H1 (cell line): ENCODE measurements around the gene ANXA5. TPM values are rescaled to one million over a fixed set of nuclear protein-coding genes. Genes with fewer than 3 reads are reported as not detected.

Source experiments
- CHD7 ChIP-seq: fragments of 300-600 bp; sonication (generic); IDR thresholded peaks from 2 replicates; pipeline ENCODE4 v1.7.1; 2012; ENCODE audit warnings: low read length, moderate library complexity, mild to moderate bottlenecking, inconsistent platforms; ENCODE audit not compliant: insufficient replicate concordance
- CREB1 ChIP-seq: IDR thresholded peaks from 2 replicates; pipeline ENCODE4 v1.6.1; 2012; ENCODE audit warnings: inconsistent platforms
- EGR1 ChIP-seq: IDR thresholded peaks from 2 replicates; pipeline ENCODE4 v1.6.1; 2011; ENCODE audit warnings: low read depth, low read length, borderline replicate concordance
- EZH2 ChIP-seq: fragments of 200-600 bp; sonication (generic); IDR thresholded peaks from 2 replicates; pipeline ENCODE4 v1.7.1; 2012; ENCODE audit warnings: low read depth, mild to moderate bottlenecking, moderate library complexity, low read length, inconsistent platforms; ENCODE audit not compliant: severe bottlenecking
- HDAC6 ChIP-seq: IDR thresholded peaks from one replicate; pipeline ENCODE4 v1.7.1; 2012; ENCODE audit warnings: low read depth, mild to moderate bottlenecking, inconsistent platforms, low read length, moderate library complexity
- KDM5A ChIP-seq: fragments of 200-600 bp; IDR thresholded peaks from 2 replicates; pipeline ENCODE4 v1.7.1; 2012; ENCODE audit warnings: mild to moderate bottlenecking, low read length, inconsistent platforms, mixed read lengths
- RAD21 ChIP-seq, 2 experiments: IDR thresholded peaks in 1 of 2; conservative IDR thresholded peaks in 1 of 2; 2 replicates each; pipeline ENCODE4 v1.6.1; 2011; ENCODE audit warnings: low read depth in 2 of 2, low read length in 2 of 2, improper control_type of control experiment in 1 of 2, inconsistent platforms in 1 of 2, mild to moderate bottlenecking in 1 of 2, moderate library complexity in 1 of 2
- RBBP5 ChIP-seq: IDR thresholded peaks from 2 replicates; pipeline ENCODE4 v1.7.1; 2012; ENCODE audit warnings: low read depth, mild to moderate bottlenecking, inconsistent platforms, low read length, moderate library complexity, borderline replicate concordance
- RNF2 ChIP-seq: fragments of 200-900, 300-1000 bp; sonication (generic); IDR thresholded peaks from 2 replicates; pipeline ENCODE4 v1.7.1; 2016; ENCODE audit warnings: borderline replicate concordance, low read depth, mild to moderate bottlenecking, antibody characterized with exemption, low read length; ENCODE audit not compliant: poor library complexity, severe bottlenecking; ENCODE audit errors: missing control alignments
- SIRT6 ChIP-seq: IDR thresholded peaks from one replicate; pipeline ENCODE4 v1.7.1; 2012; ENCODE audit warnings: low read length, inconsistent platforms
- SP2 ChIP-seq: IDR thresholded peaks from 2 replicates; pipeline ENCODE4 v1.6.1; 2012; ENCODE audit warnings: mild to moderate bottlenecking, low read length, inconsistent platforms
- ZNF274 ChIP-seq: IDR thresholded peaks from 2 replicates; pipeline ENCODE4 v1.7.0; 2012; ENCODE audit warnings: low read length, borderline replicate concordance; ENCODE audit errors: extremely low read depth
- polyA plus RNA-seq, 7 experiments: library from polyadenylated mRNA; depleted of rRNA in 3 of 7; stranded (reverse) in 5 of 7; unstranded in 2 of 7; fragments of >200 nt in 5 of 7; fragments of 200-250 nt in 2 of 7; gene quantifications; 1 replicate in 5 of 7; 2 replicates in 1 of 7; 4 replicates in 1 of 7; pipeline versions ENCODE4 v1.2.1 to v1.2.3, GENCODE V29; 2011 to 2013; ENCODE audit warnings: missing spikeins in 2 of 7, mixed read lengths in 2 of 7
- total RNA-seq: library from RNA; stranded (reverse); fragmentation: NEBNext Ultra II Directional; extraction: Animal tissue kit (Norgen Biotek cat#: 25700); gene quantifications from 2 replicates; pipeline ENCODE4 v1.2.1, GENCODE V29; 2021

Gene ANXA5
- total and polyA plus RNA-seq, 2 of the 8 experiments (the other 6 are each of a cell fraction or from before 2014, with no cell fraction given): 213 to 221 TPM

DNA sequence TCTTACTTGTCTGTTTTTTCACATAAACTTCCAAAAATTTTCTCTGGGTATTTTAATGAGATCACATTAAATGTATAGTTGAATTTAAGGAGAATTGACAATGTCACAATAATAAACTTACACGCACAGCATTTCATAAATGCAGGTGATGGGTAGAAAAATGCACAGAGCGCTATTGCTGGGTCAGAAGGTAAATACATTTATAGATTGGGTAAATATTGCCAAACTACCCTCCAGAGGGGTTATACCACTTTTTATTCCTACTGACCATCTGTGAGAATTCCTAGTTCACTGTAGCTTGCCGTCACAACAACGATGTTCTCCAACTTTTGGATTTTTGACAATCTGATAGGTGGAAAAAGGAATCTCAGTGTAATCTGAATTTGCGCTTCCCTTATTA, 34.6 kb downstream of the ANXA5 start (continued):
- TF ChIP-seq CHD7 (no peak), CREB1 (no peak), RNF2 (no peak), EZH2 (no peak), SP2 (no peak), SIRT6 (no peak), RAD21 (IDR thresholded peaks at IDR 0.05 in 1 of 2, conservative IDR thresholded peaks at IDR 0.05 in 1 of 2; ENCODE audit: low read depth in 2 of 2, low read length in 2 of 2) (no peak), EGR1 (no peak), RBBP5 (no peak), HDAC6 (no peak), ZNF274 (no peak), KDM5A (no peak)
- TF ChIP-seq, all 59 proteins: peak for 0
